H1 (cell line): Measurements from ENCODE around the gene NUP98. TPM values are rescaled to one million over a fixed set of nuclear protein-coding genes. Genes with fewer than 3 reads are reported as not detected.

Experiments used
- CTCF ChIA-PET: fragments of 300-600 bp; sonication (Branson Sonifier 250); formaldehyde crosslinking; loops from one replicate; lab custom pipeline; 2021; ENCODE audit not compliant: partially characterized antibody; lab: Charles Lee
- POLR2A ChIA-PET: fragments of 300-600 bp; sonication (Branson Sonifier 250); formaldehyde crosslinking; loops from one replicate; lab custom pipeline; 2021; ENCODE audit warnings: inconsistent platforms; ENCODE audit not compliant: partially characterized antibody; lab: Charles Lee
- DNase-seq, 2 experiments: peaks; one replicate each; pipeline versions ENCODE4 v3.0.0 to v3.0.0-alpha.2; 2010 to 2022; ENCODE audit warnings: low spot score in 2 of 2, low read depth in 1 of 2, mixed read lengths in 1 of 2
- FAIRE-seq: peaks from 2 replicates; lab custom pipeline; 2011; peaks lifted over from hg19 to GRCh38; lab: Jason Lieb, UNC
- H2AFZ ChIP-seq: 2 replicates; pipeline ENCODE4 v1.8.1; 2012; ENCODE audit warnings: low read length, inconsistent platforms
- H2AK5ac ChIP-seq: 2 replicates; pipeline ENCODE4 v1.6.1; 2013; ENCODE audit warnings: low read depth, low read length
- H2BK120ac ChIP-seq: replicated peaks from 2 replicates; pipeline ENCODE3; 2013; ENCODE audit warnings: low read depth, low read length, inconsistent platforms
- H2BK12ac ChIP-seq: 2 replicates; pipeline ENCODE4 v1.6.1; 2013; ENCODE audit warnings: low read depth, low read length
- H2BK15ac ChIP-seq: 2 replicates; pipeline ENCODE4 v1.6.1; 2013; ENCODE audit warnings: low read length
- H2BK20ac ChIP-seq: 2 replicates; pipeline ENCODE4 v1.6.1; 2013; ENCODE audit warnings: low read length
- H2BK5ac ChIP-seq: 2 replicates; pipeline ENCODE4 v1.6.1; 2013; ENCODE audit warnings: low read depth, low read length
- H3K14ac ChIP-seq: 2 replicates; pipeline ENCODE4 v1.6.1; 2013; ENCODE audit warnings: inconsistent platforms; ENCODE audit not compliant: insufficient read length
- H3K18ac ChIP-seq: 2 replicates; pipeline ENCODE4 v1.6.1; 2013; ENCODE audit warnings: low read length; ENCODE audit errors: extremely low read depth
- H3K23ac ChIP-seq: 2 replicates; pipeline ENCODE4 v1.6.1; 2013; ENCODE audit warnings: inconsistent platforms; ENCODE audit not compliant: insufficient read length
- H3K23me2 ChIP-seq: 2 replicates; pipeline ENCODE4 v1.6.1; 2013; ENCODE audit warnings: low read depth, low read length
- H3K27ac ChIP-seq: 2 replicates; pipeline ENCODE4 v1.6.1; 2011; ENCODE audit warnings: low read depth, low read length, inconsistent platforms
- H3K27me3 ChIP-seq, 4 experiments: replicated peaks in 1 of 4; 1 replicate in 1 of 4; 2 replicates in 3 of 4; pipeline versions ENCODE4 v1.6.1 to v1.8.1; 2011 to 2013; ENCODE audit warnings: low read length in 3 of 4, mild to moderate bottlenecking in 3 of 4, inconsistent platforms in 2 of 4, mixed read lengths in 2 of 4, moderate library complexity in 1 of 4; ENCODE audit not compliant: control insufficient read depth in 3 of 4, insufficient read depth in 3 of 4; ENCODE audit errors: extremely low read depth in 1 of 4
- H3K36me3 ChIP-seq, 4 experiments: 2 replicates each; pipeline versions ENCODE4 v1.6.1 to v1.8.1; 2011 to 2013; ENCODE audit warnings: mild to moderate bottlenecking in 4 of 4, low read length in 3 of 4, moderate library complexity in 2 of 4, control low read depth in 1 of 4, inconsistent platforms in 1 of 4; ENCODE audit not compliant: insufficient read depth in 4 of 4, control insufficient read depth in 2 of 4
- H3K4ac ChIP-seq: replicated peaks from 2 replicates; pipeline ENCODE3; 2013; ENCODE audit warnings: low read length, low read depth, mixed read lengths, inconsistent platforms; ENCODE audit not compliant: insufficient read length
- H3K4me1 ChIP-seq, 4 experiments: replicated peaks in 1 of 4; 1 replicate in 1 of 4; 2 replicates in 3 of 4; pipeline versions ENCODE4 v1.6.1 to v1.8.1; 2011 to 2013; ENCODE audit warnings: low read length in 3 of 4, inconsistent platforms in 2 of 4, mixed read lengths in 1 of 4; ENCODE audit not compliant: insufficient read depth in 4 of 4, control insufficient read depth in 3 of 4
- H3K4me2 ChIP-seq, 2 experiments: 2 replicates each; pipeline versions ENCODE4 v1.6.1 to v1.8.1; 2011 to 2013; ENCODE audit warnings: low read depth in 2 of 2, low read length in 2 of 2, control low read depth in 1 of 2, inconsistent platforms in 1 of 2, mild to moderate bottlenecking in 1 of 2; ENCODE audit not compliant: insufficient read depth in 1 of 2
- H3K4me3 ChIP-seq, 4 experiments: fragments of 200-600, 300-600 bp in 1 of 4; sonication (generic), shearing (Covaris generic), sonication (Bioruptor Twin) in 1 of 4; 2 replicates each; pipeline versions ENCODE4 v1.5.1 to v1.8.1; 2011 to 2016; ENCODE audit warnings: low read length in 4 of 4, low read depth in 3 of 4, control low read depth in 2 of 4, inconsistent platforms in 2 of 4, mild to moderate bottlenecking in 2 of 4, mixed read lengths in 1 of 4, moderate library complexity in 1 of 4; ENCODE audit not compliant: insufficient read depth in 2 of 4; ENCODE audit errors: extremely low read depth in 1 of 4
- H3K56ac ChIP-seq: replicated peaks from 2 replicates; pipeline ENCODE3; 2013; ENCODE audit warnings: low read depth, mild to moderate bottlenecking, mixed read lengths, low read length, inconsistent platforms; ENCODE audit not compliant: insufficient read length
- H3K79me1 ChIP-seq: 2 replicates; pipeline ENCODE4 v1.6.1; 2013; ENCODE audit warnings: low read depth, low read length, control low read depth
- H3K79me2 ChIP-seq, 2 experiments: 2 replicates each; pipeline versions ENCODE4 v1.6.1 to v1.8.1; 2012 to 2013; ENCODE audit warnings: low read length in 2 of 2, mild to moderate bottlenecking in 2 of 2, inconsistent platforms in 1 of 2; ENCODE audit not compliant: insufficient read depth in 2 of 2, control insufficient read depth in 1 of 2
- H3K9ac ChIP-seq, 4 experiments: replicated peaks in 1 of 4; 1 replicate in 1 of 4; 2 replicates in 3 of 4; pipeline versions ENCODE4 v1.6.1 to v1.8.1; 2011 to 2013; ENCODE audit warnings: low read depth in 3 of 4, low read length in 3 of 4, control low read depth in 2 of 4, mild to moderate bottlenecking in 2 of 4, moderate library complexity in 2 of 4, inconsistent platforms in 1 of 4; ENCODE audit errors: extremely low read depth in 1 of 4
- H3K9me3 ChIP-seq, 2 experiments: 2 replicates each; pipeline versions ENCODE4 v1.6.1 to v1.8.1; 2012 to 2013; ENCODE audit warnings: mild to moderate bottlenecking in 2 of 2, moderate library complexity in 2 of 2, control low read depth in 1 of 2, inconsistent platforms in 1 of 2, low read depth in 1 of 2, low read length in 1 of 2, mixed read lengths in 1 of 2; ENCODE audit not compliant: insufficient read depth in 2 of 2
- H4K20me1 ChIP-seq, 2 experiments: replicated peaks in 1 of 2; 2 replicates each; pipeline versions ENCODE3 to v1.8.1; 2011 to 2013; ENCODE audit warnings: inconsistent platforms in 2 of 2, low read length in 2 of 2, mild to moderate bottlenecking in 1 of 2; ENCODE audit not compliant: insufficient read depth in 2 of 2, control insufficient read depth in 1 of 2
- H4K5ac ChIP-seq: 2 replicates; pipeline ENCODE4 v1.6.1; 2013; ENCODE audit warnings: low read length, low read depth, mixed read lengths, inconsistent platforms; ENCODE audit not compliant: insufficient read length
- H4K8ac ChIP-seq: 2 replicates; pipeline ENCODE4 v1.8.0; 2013; ENCODE audit warnings: mild to moderate bottlenecking, moderate library complexity, low read length, inconsistent platforms; ENCODE audit not compliant: insufficient read depth; ENCODE audit errors: extremely low read depth
- H4K91ac ChIP-seq: replicated peaks from 2 replicates; pipeline ENCODE3; 2013; ENCODE audit warnings: low read length, mixed read lengths, inconsistent platforms; ENCODE audit not compliant: insufficient read length
- EZH2 ChIP-seq: fragments of 200-600 bp; sonication (generic); IDR thresholded peaks from 2 replicates; pipeline ENCODE4 v1.7.1; 2012; ENCODE audit warnings: low read depth, mild to moderate bottlenecking, moderate library complexity, low read length, inconsistent platforms; ENCODE audit not compliant: severe bottlenecking
- GTF2F1 ChIP-seq: IDR thresholded peaks from 2 replicates; pipeline ENCODE4 v1.6.1; 2012; ENCODE audit warnings: low read depth, low read length, improper control_type of control experiment, borderline replicate concordance
- HDAC2 ChIP-seq, 2 experiments: fragments of 300-600 bp in 1 of 2; sonication (generic) in 1 of 2; IDR thresholded peaks; 2 replicates each; pipeline ENCODE4 v1.6.1; 2011 to 2012; ENCODE audit warnings: low read depth in 2 of 2, low read length in 2 of 2, mild to moderate bottlenecking in 2 of 2, moderate library complexity in 2 of 2, borderline replicate concordance in 1 of 2, inconsistent platforms in 1 of 2
- POLR2AphosphoS5 ChIP-seq: IDR thresholded peaks from 2 replicates; pipeline ENCODE4 v1.6.1; 2011; ENCODE audit warnings: low read depth, low read length
- POU5F1 ChIP-seq: IDR thresholded peaks from 2 replicates; pipeline ENCODE4 v1.6.1; 2011; ENCODE audit warnings: low read depth, mild to moderate bottlenecking, low read length, moderate library complexity
- SRF ChIP-seq: IDR thresholded peaks from 2 replicates; pipeline ENCODE4 v1.6.1; 2011; ENCODE audit warnings: mild to moderate bottlenecking, low read depth, low read length, moderate library complexity
- WGBS, 2 experiments: shearing (Covaris generic) in 1 of 2; methylation state at CpG; one replicate each; pipeline versions ENCODE4 v1.1.6 to v1.1.7; 2013 to 2015; ENCODE audit warnings: low lambda C conversion rate in 2 of 2, mixed read lengths in 2 of 2, inconsistent platforms in 1 of 2, low coverage in 1 of 2, missing lambda C conversion rate in 1 of 2; ENCODE audit not compliant: insufficient replicate concordance in 2 of 2, insufficient coverage in 1 of 2, insufficient read length in 1 of 2; ENCODE audit errors: extremely low coverage in 1 of 2, missing lambda C conversion rate in 1 of 2; 5-methylcytosine and 5-hydroxymethylcytosine counted together
- polyA plus RNA-seq, 7 experiments: library from polyadenylated mRNA; depleted of rRNA in 3 of 7; stranded (reverse) in 5 of 7; unstranded in 2 of 7; fragments of >200 nt in 5 of 7; fragments of 200-250 nt in 2 of 7; gene quantifications; 1 replicate in 5 of 7; 2 replicates in 1 of 7; 4 replicates in 1 of 7; pipeline versions ENCODE4 v1.2.1 to v1.2.3, GENCODE V29; 2011 to 2013; ENCODE audit warnings: missing spikeins in 2 of 7, mixed read lengths in 2 of 7
- total RNA-seq: library from RNA; stranded (reverse); fragmentation: NEBNext Ultra II Directional; extraction: Animal tissue kit (Norgen Biotek cat#: 25700); gene quantifications from 2 replicates; pipeline ENCODE4 v1.2.1, GENCODE V29; 2021

The NUP98 gene
- total and polyA plus RNA-seq, 2 of the 8 experiments (the other 6 are each of a cell fraction or from before 2014, with no cell fraction given): 98.6 to 261 TPM

- Histone ChIP-seq H3K14ac (no peak overlapping the region), H2AK5ac (no peak overlapping the region), H3K9ac (no peak overlapping the region), H4K20me1 (peaks cover 2% of the 10 kb centered on the region in 2 experiments), H3K4me2 (no peak overlapping the region), H4K91ac (no peak overlapping the region), H4K8ac (peak overlapping the region; percentile 8; the same call in 1 of the 2 replicates), H3K9me3 (no peaks in the 10 kb centered on the region), H2BK20ac (no peak overlapping the region), H2BK5ac (no peak overlapping the region), H3K56ac (no peak overlapping the region), H3K4ac (no peak overlapping the region), H3K79me2 (peaks cover 0 to 3% of the 10 kb centered on the region in 2 experiments; a peak in 1 of 4 replicates), H2BK15ac (no peak overlapping the region), H3K4me1 (no peaks in the 10 kb centered on the region; a peak in 1 of 7 replicates), H3K79me1 (peaks cover 3% of the 10 kb centered on the region), H3K23ac (no peak overlapping the region), H3K4me3 (no peak overlapping the region), H2BK120ac (no peak overlapping the region), H2BK12ac (no peak overlapping the region), H3K27ac (no peak overlapping the region), H3K18ac (no peak overlapping the region), H3K27me3 (no peaks in the 10 kb centered on the region), H3K23me2 (no peaks in the 10 kb centered on the region; the same call in 1 of the 2 replicates), H3K36me3 (peaks cover 0 to 4% (median 0%) of the 10 kb centered on the region in 4 experiments; a peak in 1 of 8 replicates), H2AFZ (no peak overlapping the region), H4K5ac (no peak overlapping the region)
- DNase-seq (no peak), FAIRE-seq (no peak)
- CTCF ChIA-PET: interaction anchor here (1.0 to 10.8 kb wide), 4 partner anchors 10 to 257 kb away, joined by 3 to 61 read pairs (median 13); no protein-coding TSS in a partner anchor
- 82% methylated on average over 4 of the region's 4 CpGs; no CpG with 5 or more reads in 1 of the 2 experiments for WGBS, 2 experiments
- POLR2A ChIA-PET: interaction anchor here (0.6 to 1.9 kb wide), 5 partner anchors 11 to 73 kb away, joined by 3 to 6 read pairs (median 3); no protein-coding TSS in a partner anchor
- TF ChIP-seq GTF2F1 (no peak), POLR2AphosphoS5 (no peak), HDAC2 (IDR thresholded peaks at IDR 0.05; ENCODE audit: borderline replicate concordance in 1 of 2, low read depth in 2 of 2, low read length in 2 of 2) (no peak), SRF (no peak), POU5F1 (no peak), EZH2 (no peak)
These were observed 18.5 kb upstream of the NUP98 start for GRCh38 chr11:3815845-3816244.
